Peyer's patch (tissue), 4 donors: ENCODE measurements around the gene GPR62. TPM values are rescaled to one million over a fixed set of nuclear protein-coding genes. Genes with fewer than 3 reads are reported as not detected.

Experiments
- DNase-seq, 3 donors: peaks; one replicate each; pipeline ENCODE4 v3.0.0-alpha.2; 2017 to 2019
- H3K27ac ChIP-seq, 4 donors: fragments of 200-600 bp; sonication (generic); one replicate each; pipeline ENCODE4 v1.5.1; 2016 to 2019
- H3K27me3 ChIP-seq, 2 donors: fragments of 200-600 bp; sonication (generic); one replicate each; pipeline ENCODE4 v1.5.1; 2019
- H3K36me3 ChIP-seq, 3 donors: fragments of 200-600 bp; sonication (generic); one replicate each; pipeline ENCODE4 v1.5.1; 2016 to 2019
- H3K4me1 ChIP-seq, 4 donors: fragments of 200-600 bp; sonication (generic); one replicate each; pipeline ENCODE4 v1.5.1; 2016 to 2019
- H3K4me3 ChIP-seq, 4 donors: fragments of 200-600 bp; sonication (generic); 1 replicate in 3 of 4; 2 replicates in 1 of 4; pipeline ENCODE4 v1.5.1; 2016 to 2019; ENCODE audit warnings: mild to moderate bottlenecking in 1 of 4
- H3K9me3 ChIP-seq, 4 donors: fragments of 200-600 bp; sonication (generic); one replicate each; pipeline ENCODE4 v1.5.1; 2016 to 2019; ENCODE audit warnings: mild to moderate bottlenecking in 1 of 4
- CTCF ChIP-seq, 6 experiments: fragments of 450-650 bp in 4 of 6; fragments of 200-600 bp in 2 of 6; sonication (generic) in 1 of 6; IDR thresholded peaks; one replicate each; pipeline ENCODE4 v1.5.1; 2017 to 2019; ENCODE audit warnings: antibody characterized with exemption in 6 of 6, mild to moderate bottlenecking in 3 of 6, moderate library complexity in 1 of 6
- POLR2A ChIP-seq, 2 donors: fragments of 450-650 bp; IDR thresholded peaks; one replicate each; pipeline ENCODE4 v1.5.1; 2017; ENCODE audit warnings: antibody characterized with exemption in 2 of 2, mild to moderate bottlenecking in 2 of 2, moderate library complexity in 2 of 2
- total RNA-seq, 4 donors: library from RNA; depleted of rRNA; stranded (reverse); fragments of >200 nt; gene quantifications; one replicate each; pipeline ENCODE4 v1.1.0, GENCODE V29; 2016

Gene GPR62
- total RNA-seq, 4 donors from 2014 or later = not detected

DNA sequence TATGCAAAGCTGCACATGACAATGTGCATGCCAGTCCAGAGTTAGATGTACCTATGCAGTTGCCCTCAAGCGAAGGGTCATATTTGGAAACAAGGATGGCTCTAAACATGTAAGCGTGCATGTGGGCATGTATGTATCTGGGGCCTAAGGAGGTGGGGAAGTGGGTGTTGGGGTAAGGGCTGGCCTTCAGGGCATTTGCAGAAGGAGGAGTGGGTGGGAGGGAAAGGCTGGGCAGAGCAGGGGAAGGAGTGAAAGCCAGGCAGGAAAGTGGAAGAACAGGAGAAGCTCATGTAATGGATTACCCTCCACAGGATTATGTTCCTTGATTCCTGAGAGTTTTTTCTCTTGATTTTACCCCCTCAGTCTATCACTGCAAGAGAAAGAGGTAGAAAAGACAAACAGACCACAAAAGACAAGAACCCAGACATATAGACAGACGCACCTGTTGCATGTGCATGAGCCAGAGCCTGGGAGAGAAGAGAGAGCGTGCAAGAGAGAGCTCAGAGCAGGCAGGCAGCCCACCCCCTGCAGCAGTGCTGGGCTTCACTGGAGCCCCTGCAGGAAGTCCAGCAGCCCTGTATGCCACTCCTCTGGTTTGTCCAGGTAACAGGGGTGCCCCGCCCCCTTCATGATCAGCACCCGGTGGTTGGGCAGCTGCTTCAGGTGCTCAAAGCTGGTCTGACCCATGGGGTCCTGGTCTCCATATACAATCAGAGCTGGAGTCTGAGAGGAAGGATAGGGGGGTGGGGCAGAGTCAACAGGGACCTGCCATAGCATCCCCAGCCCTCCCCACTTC lies 13.9 kb downstream of the GPR62 start:
- DNase-seq = no peak
- TF ChIP-seq POLR2A (IDR thresholded peaks at IDR 0.05) (no peak), CTCF (IDR thresholded peaks at IDR 0.05) (no peak)
- no peak overlapping the region for H3K4me3 ChIP-seq
- H3K27ac ChIP-seq = peak overlapping the region in 2 of 4 donors; percentile 84 to 97
- H3K4me1 ChIP-seq = peaks cover under 1 to 30% (median 8%) of the 10 kb centered on the region in 4 donors
- H3K9me3 ChIP-seq = no peaks in the 10 kb centered on the region
- H3K27me3 ChIP-seq = no peaks in the 10 kb centered on the region
- H3K36me3 ChIP-seq = no peaks in the 10 kb centered on the region

DNA sequence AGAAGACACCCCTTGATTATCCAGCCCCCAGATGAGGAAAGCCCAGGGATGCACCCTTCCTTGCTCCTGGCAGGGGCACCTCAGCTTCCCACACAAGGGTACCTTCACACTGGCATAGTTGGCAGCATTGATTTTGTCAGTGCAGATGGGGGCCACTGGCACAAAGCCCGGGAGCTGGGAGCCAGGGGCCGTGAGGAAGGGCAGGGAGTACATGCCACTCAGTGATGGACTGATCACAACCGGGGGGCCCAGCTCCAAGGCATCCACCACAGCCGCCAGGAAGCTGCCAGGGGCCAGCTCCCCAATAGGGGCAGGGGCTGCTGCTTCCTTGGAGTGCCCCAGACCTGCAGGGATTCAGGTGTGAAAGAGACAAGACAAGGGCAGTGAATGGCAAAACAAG lies 14.7 kb downstream of the GPR62 start:
- Histone ChIP-seq H3K27ac (no peak overlapping the region), H3K36me3 (no peaks in the 10 kb centered on the region), H3K4me3 (no peak overlapping the region), H3K4me1 (peaks cover 4 to 36% (median 14%) of the 10 kb centered on the region in 4 donors), H3K27me3 (no peaks in the 10 kb centered on the region), H3K9me3 (no peaks in the 10 kb centered on the region)
- TF ChIP-seq POLR2A (IDR thresholded peaks at IDR 0.05) (no peak), CTCF (IDR thresholded peaks at IDR 0.05) (no peak)
- DNase-seq = no peak

GRCh38 chr3:51970606-51971300 lies 15.6 kb downstream of the GPR62 start:
- H3K27ac ChIP-seq = no peak overlapping the region
- TF ChIP-seq CTCF (IDR thresholded peaks at IDR 0.05) = no peak
- TF ChIP-seq POLR2A (IDR thresholded peaks at IDR 0.05) = no peak
- H3K9me3 ChIP-seq = no peaks in the 10 kb centered on the region
- no peak overlapping the region for H3K4me3 ChIP-seq
- no peaks in the 10 kb centered on the region for H3K36me3 ChIP-seq
- peaks cover 4 to 41% (median 15%) of the 10 kb centered on the region in 4 donors for H3K4me1 ChIP-seq
- no peaks in the 10 kb centered on the region for H3K27me3 ChIP-seq
- no peak for DNase-seq

DNA sequence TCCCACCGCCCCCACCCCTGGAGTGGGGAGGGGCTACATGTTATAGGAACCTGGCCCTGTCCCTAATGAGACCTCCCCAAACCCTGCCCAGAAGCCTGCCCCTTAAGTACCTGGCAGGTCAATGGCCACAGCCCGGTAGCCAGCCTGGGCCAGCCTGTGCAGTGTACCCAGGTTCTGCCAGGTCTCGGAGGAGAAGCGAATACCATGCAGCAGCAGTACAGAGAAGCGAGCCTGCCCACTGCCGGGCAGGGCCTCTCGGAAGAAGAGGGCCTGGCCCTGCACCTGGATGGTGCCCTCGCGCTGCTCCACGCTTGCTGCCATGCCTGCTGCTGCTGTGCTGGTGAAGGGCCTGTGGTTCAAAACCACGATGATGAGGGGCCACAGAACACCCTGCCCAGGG lies 16.2 kb downstream of the GPR62 start:
- Histone ChIP-seq H3K27ac (no peak overlapping the region), H3K27me3 (no peaks in the 10 kb centered on the region), H3K9me3 (no peaks in the 10 kb centered on the region), H3K4me3 (no peak overlapping the region), H3K4me1 (peaks cover 4 to 42% (median 17%) of the 10 kb centered on the region in 4 donors), H3K36me3 (no peaks in the 10 kb centered on the region)
- TF ChIP-seq CTCF (IDR thresholded peaks at IDR 0.05) = no peak
- no peak for TF ChIP-seq POLR2A (IDR thresholded peaks at IDR 0.05)
- no peak for DNase-seq

- H3K4me3 ChIP-seq = peak overlapping the region; percentile 51 to 85 (median 77)
- peak in 1 of 3 donors; percentile 59 for DNase-seq
- H3K27me3 ChIP-seq = no peaks in the 10 kb centered on the region
- TF ChIP-seq CTCF (IDR thresholded peaks at IDR 0.05) = no peak
- no peak for TF ChIP-seq POLR2A (IDR thresholded peaks at IDR 0.05)
- H3K27ac ChIP-seq = peak overlapping the region; percentile 79 to 92 (median 90)
- H3K4me1 ChIP-seq = peaks cover 4 to 26% (median 10%) of the 10 kb centered on the region in 4 donors
- no peaks in the 10 kb centered on the region for H3K36me3 ChIP-seq
- no peaks in the 10 kb centered on the region for H3K9me3 ChIP-seq
Observed at GRCh38 chr3:51974277-51974962, 19.2 kb downstream of the GPR62 start.
